Lower lobe of right lung (tissue), 2 donors: Measurements from ENCODE around the gene ZSCAN2. TPM values are rescaled to one million over a fixed set of nuclear protein-coding genes. Genes with fewer than 3 reads are reported as not detected.
"Not testable (repeated sequence)": the region's sequence is repeated elsewhere in the genome, so short reads cannot be mapped to it uniquely, and the experiment has no call there.

Experiments
- ATAC-seq, 2 donors: fragments of 200-7000 bp; cut with Tn5 transposase; one replicate each; pipeline ENCODE4 v1.9.1; 2020 to 2022; ENCODE audit warnings: mild to moderate bottlenecking in 2 of 2, moderate library complexity in 2 of 2
- DNase-seq: peaks from one replicate; pipeline ENCODE4 v3.0.0-alpha.2; 2020
- H3K27ac ChIP-seq: fragments of 200-600 bp; one replicate; pipeline ENCODE4 v1.8.0; 2022
- H3K27me3 ChIP-seq: fragments of 200-600 bp; one replicate; pipeline ENCODE4 v1.8.0; 2022; ENCODE audit warnings: low read depth
- H3K36me3 ChIP-seq: fragments of 200-600 bp; one replicate; pipeline ENCODE4 v1.8.0; 2022; ENCODE audit warnings: mild to moderate bottlenecking
- H3K4me1 ChIP-seq: fragments of 200-600 bp; one replicate; pipeline ENCODE4 v1.8.0; 2022
- H3K4me3 ChIP-seq: fragments of 200-600 bp; one replicate; pipeline ENCODE4 v1.8.0; 2022; ENCODE audit warnings: mild to moderate bottlenecking
- H3K9me3 ChIP-seq: fragments of 200-600 bp; one replicate; pipeline ENCODE4 v1.8.0; 2022
- intact Hi-C: fragments of 100-400 bp; cut with DNase I; formaldehyde crosslinking; loops from one replicate; pipeline ENCODE4 v1.11.0; 2022
- total RNA-seq: library from RNA; stranded (reverse); fragmentation: NEBNext Ultra II Directional; extraction: Animal tissue kit (Norgen Biotek cat#: 25700); gene quantifications from one replicate; pipeline ENCODE4 v1.2.1, GENCODE V29; 2021
- TF ChIP-seq, protein P1 (sequence below): fragments of 200-600 bp; IDR thresholded peaks from one replicate; pipeline ENCODE4 v1.8.0; 2022; ENCODE audit warnings: antibody characterized with exemption, mild to moderate bottlenecking
- donor health status: DM: no; HTN: yes; CAD: no; lungs with severe emphysema.

Gene ZSCAN2
- total RNA-seq, 1 donor from 2014 or later = 6.9 TPM

DNA sequence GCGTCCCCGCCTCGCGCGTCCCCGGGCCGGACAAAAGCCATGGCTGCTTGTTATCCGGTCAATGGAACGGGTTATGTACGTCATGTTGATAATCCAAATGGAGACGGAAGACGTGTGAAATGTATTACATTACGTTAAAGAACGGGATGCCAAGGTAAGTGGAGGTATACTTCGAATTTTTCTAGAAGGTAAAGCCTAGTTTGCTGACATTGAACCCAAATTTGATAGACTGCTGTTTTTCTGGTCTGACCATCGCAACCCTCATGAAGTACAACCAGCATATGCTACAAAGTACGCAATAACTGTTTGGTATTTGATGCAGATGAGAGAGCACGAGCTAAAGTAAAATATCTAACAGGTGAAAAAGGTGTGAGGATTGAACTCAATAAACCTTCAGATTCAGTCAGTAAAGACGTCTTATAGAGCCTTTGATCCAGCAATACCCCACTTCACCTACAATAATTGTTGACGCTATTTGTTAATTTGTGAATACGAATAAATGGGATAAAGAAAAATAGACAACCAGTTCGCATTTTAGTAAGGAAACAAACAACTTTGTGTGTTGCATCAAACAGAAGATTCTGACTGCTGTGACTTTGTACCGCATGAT is 33.5 kb downstream of the ZSCAN2 start:
- TF ChIP-seq, protein P1, sequence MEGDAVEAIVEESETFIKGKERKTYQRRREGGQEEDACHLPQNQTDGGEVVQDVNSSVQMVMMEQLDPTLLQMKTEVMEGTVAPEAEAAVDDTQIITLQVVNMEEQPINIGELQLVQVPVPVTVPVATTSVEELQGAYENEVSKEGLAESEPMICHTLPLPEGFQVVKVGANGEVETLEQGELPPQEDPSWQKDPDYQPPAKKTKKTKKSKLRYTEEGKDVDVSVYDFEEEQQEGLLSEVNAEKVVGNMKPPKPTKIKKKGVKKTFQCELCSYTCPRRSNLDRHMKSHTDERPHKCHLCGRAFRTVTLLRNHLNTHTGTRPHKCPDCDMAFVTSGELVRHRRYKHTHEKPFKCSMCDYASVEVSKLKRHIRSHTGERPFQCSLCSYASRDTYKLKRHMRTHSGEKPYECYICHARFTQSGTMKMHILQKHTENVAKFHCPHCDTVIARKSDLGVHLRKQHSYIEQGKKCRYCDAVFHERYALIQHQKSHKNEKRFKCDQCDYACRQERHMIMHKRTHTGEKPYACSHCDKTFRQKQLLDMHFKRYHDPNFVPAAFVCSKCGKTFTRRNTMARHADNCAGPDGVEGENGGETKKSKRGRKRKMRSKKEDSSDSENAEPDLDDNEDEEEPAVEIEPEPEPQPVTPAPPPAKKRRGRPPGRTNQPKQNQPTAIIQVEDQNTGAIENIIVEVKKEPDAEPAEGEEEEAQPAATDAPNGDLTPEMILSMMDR = no peak
- H3K4me3 ChIP-seq = peak overlapping the region; percentile 78
- DNase-seq (no peak), ATAC-seq (no peak)
- H3K9me3 ChIP-seq = no peaks in the 10 kb centered on the region
- peak overlapping the region; percentile 87 for H3K27ac ChIP-seq
- peaks cover 31% of the 10 kb centered on the region for H3K36me3 ChIP-seq
- no peaks in the 10 kb centered on the region for H3K27me3 ChIP-seq
- H3K4me1 ChIP-seq = peaks cover 37% of the 10 kb centered on the region
- intact Hi-C loops = no loop called here

DNA sequence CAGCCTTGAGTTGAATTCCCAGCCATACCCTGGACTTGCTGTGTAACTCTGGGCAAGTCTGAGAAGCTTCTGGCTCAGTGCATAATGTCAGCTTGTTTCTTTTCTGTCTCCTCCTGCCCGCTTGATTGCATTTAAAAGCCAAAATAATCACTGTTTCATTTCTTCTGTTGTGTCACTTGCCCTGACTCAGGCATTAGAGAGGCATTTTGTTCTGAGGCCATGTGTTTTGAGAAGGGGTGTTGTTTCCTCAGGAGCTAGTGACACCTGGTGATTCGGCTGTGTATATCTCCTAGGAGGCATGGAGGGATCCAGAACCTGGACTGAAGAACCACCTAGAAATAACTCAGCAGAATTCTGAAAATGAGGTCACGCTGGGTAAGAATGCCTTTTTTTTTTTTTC is 37.3 kb downstream of the ZSCAN2 start:
- H3K27me3 ChIP-seq = no peaks in the 10 kb centered on the region
- intact Hi-C loops = no loop called here
- TF ChIP-seq, protein P1 = no peak
- no peak overlapping the region for H3K27ac ChIP-seq
- peaks cover 22% of the 10 kb centered on the region for H3K4me1 ChIP-seq
- H3K36me3 ChIP-seq = peaks cover 68% of the 10 kb centered on the region
- H3K4me3 ChIP-seq = no peak overlapping the region
- H3K9me3 ChIP-seq = no peaks in the 10 kb centered on the region
- no peak for ATAC-seq
- no peak for DNase-seq

DNA sequence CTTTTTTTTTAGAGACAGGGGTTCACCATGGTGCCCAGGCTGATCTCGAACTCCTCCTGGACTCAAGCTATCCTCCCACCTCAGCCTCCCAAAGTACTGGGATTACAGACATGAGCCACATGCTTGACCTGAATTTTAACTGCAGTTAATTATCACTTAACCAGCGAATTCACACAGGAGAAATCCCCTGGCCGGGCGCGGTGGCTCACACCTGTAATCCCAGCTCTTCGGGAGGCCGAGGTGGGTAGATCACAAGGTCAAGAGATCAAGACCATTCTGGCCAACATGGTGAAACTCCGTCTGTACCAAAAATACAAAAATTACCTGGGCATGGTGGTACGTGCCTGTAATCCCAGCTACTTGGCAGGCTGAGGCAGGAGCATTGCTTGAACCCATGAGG is 41.1 kb downstream of the ZSCAN2 start:
- H3K4me3 ChIP-seq, H3K27me3 ChIP-seq, H3K9me3 ChIP-seq, intact Hi-C loops, H3K4me1 ChIP-seq, H3K27ac ChIP-seq, ATAC-seq, DNase-seq: not testable (repeated sequence)
- H3K36me3 ChIP-seq = peaks cover 98% of the 10 kb centered on the region

DNA sequence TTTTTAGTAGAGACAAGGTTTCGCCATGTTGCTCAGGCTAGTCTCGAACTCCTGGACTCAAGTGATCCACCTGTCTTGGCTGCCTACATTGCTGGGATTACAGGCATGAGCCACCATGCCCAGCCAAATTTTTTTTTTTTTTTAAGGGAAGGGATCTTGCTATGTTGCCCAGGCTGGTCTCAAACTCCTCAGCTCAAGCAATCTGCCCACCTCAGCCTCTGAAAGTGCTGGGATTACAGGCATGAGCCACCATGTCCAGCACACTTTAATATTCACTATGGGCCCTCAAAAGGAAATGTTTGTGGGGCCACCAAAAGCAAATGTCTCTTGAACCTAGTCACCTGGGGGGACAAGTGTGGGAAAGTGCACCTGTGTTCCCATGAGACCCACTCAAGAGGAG is 41.8 kb downstream of the ZSCAN2 start:
- H3K4me1 ChIP-seq, H3K27ac ChIP-seq, H3K4me3 ChIP-seq, H3K27me3 ChIP-seq, ATAC-seq, intact Hi-C loops, DNase-seq, H3K9me3 ChIP-seq: not testable (repeated sequence)
- H3K36me3 ChIP-seq = peaks cover 99% of the 10 kb centered on the region

DNA sequence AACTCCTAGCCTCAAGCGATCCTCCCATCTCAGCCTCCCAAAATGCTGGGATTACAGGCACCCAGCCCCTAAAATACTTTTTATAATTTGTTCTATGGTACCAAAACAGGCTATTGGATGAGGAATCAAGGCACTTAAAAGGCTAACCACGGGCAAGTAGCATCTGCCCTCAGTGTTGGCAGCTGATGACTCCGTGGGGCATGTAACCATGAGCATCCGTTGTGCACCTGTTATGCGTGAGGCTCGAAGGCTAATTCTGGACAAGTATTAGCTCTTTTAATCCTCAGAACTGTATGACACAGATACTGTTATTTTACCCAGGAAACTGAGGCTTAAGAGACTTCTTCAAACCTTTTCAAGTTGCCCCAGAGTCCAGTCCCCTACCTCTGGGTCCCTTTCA is 43.0 kb downstream of the ZSCAN2 start:
- H3K9me3 ChIP-seq = no peaks in the 10 kb centered on the region
- peaks cover 99% of the 10 kb centered on the region for H3K36me3 ChIP-seq
- TF ChIP-seq, protein P1 = no peak
- no peak overlapping the region for H3K27ac ChIP-seq
- no peak for ATAC-seq
- no peak for DNase-seq
- no peak overlapping the region for H3K4me3 ChIP-seq
- intact Hi-C loops = no loop called here
- H3K4me1 ChIP-seq = peaks cover 8% of the 10 kb centered on the region
- no peaks in the 10 kb centered on the region for H3K27me3 ChIP-seq

DNA sequence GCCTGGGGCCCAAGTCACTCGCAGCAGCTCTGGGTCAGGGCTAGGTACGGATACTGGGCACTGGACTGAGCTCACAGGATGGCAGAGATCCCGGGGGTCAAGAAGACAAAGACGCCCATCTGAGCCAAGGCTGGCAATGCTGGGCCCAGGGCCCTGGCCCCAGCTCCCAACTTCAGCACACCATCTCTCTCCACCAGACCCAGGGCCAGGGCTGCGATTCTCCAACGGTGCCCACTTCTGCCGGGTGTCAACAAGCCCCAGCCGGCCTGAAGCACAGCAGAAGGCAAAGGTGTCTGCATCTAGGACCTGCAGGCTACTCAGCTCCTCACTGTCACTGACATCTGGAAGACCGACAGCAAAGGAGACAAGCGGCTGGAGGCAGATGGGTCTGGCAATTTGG is 44.7 kb downstream of the ZSCAN2 start:
- Histone ChIP-seq H3K27me3 (no peaks in the 10 kb centered on the region), H3K4me1 (peaks cover 14% of the 10 kb centered on the region), H3K9me3 (no peaks in the 10 kb centered on the region), H3K27ac (no peak overlapping the region), H3K4me3 (no peak overlapping the region), H3K36me3 (peaks cover 99% of the 10 kb centered on the region)
- intact Hi-C loops = no loop called here
- DNase-seq = no peak
- TF ChIP-seq, protein P1 = no peak
- ATAC-seq = no peak
